T-cell (primary cell): ENCODE measurements around the gene DLG2. TPM values are rescaled to one million over a fixed set of nuclear protein-coding genes. Genes with fewer than 3 reads are reported as not detected.

ENCODE experiments used
- ATAC-seq, 4 experiments: fragments of 200-7000 bp in 3 of 4; fragments of 150-1000 bp in 1 of 4; cut with Tn5 transposase; replicated peaks in 1 of 4; 1 replicate in 3 of 4; 2 replicates in 1 of 4; pipeline ENCODE4 v1.10.0; 2021; ENCODE audit warnings: moderate library complexity in 3 of 4, mild to moderate bottlenecking in 2 of 4, moderate number of reproducible peaks in 1 of 4
- CTCF ChIA-PET, 2 donors: fragments of 300-600 bp; sonication (Branson Sonifier 250); formaldehyde crosslinking; loops; one replicate each; lab custom pipeline; 2022; ENCODE audit warnings: antibody characterized with exemption in 2 of 2; lab: Charles Lee
- POLR2A ChIA-PET, 2 donors: fragments of 300-600 bp; sonication (Branson Sonifier 250); formaldehyde crosslinking; loops; one replicate each; lab custom pipeline; 2022; ENCODE audit warnings: antibody characterized with exemption in 2 of 2; lab: Charles Lee
- DNase-seq, 35 experiments: peaks; one replicate each; pipeline versions ENCODE4 v3.0.0 to v3.0.0-alpha.2; 2013 to 2023
- H3K27ac ChIP-seq: one replicate; pipeline ENCODE4 v1.5.1; 2013; ENCODE audit warnings: low read length
- H3K27me3 ChIP-seq, 2 experiments: replicated peaks in 1 of 2; 1 replicate in 1 of 2; 2 replicates in 1 of 2; pipeline versions ENCODE4 v1.6.1 to v1.7.0; 2013; ENCODE audit warnings: low read length in 1 of 2, mixed read lengths in 1 of 2; ENCODE audit not compliant: control insufficient read depth in 2 of 2, insufficient read depth in 2 of 2; ENCODE audit errors: extremely low read depth in 1 of 2
- H3K36me3 ChIP-seq, 2 donors: 1 replicate in 1 of 2; 2 replicates in 1 of 2; pipeline versions ENCODE4 v1.6.1 to v1.7.0; 2013; ENCODE audit warnings: low read length in 1 of 2; ENCODE audit not compliant: control insufficient read depth in 2 of 2, insufficient read depth in 1 of 2; ENCODE audit errors: extremely low read depth in 1 of 2
- H3K4me1 ChIP-seq, 2 experiments: 1 replicate in 1 of 2; 2 replicates in 1 of 2; pipeline versions ENCODE4 v1.6.1 to v1.7.0; 2013; ENCODE audit warnings: low read length in 2 of 2, mixed read lengths in 1 of 2; ENCODE audit not compliant: insufficient read depth in 2 of 2, control insufficient read depth in 1 of 2; ENCODE audit errors: extremely low read depth in 1 of 2
- H3K4me3 ChIP-seq, 2 donors: 1 replicate in 1 of 2; 2 replicates in 1 of 2; pipeline versions ENCODE4 v1.5.1 to v1.7.0; 2013; ENCODE audit warnings: mild to moderate bottlenecking in 2 of 2, low read length in 1 of 2, moderate library complexity in 1 of 2; ENCODE audit not compliant: control insufficient read depth in 1 of 2; ENCODE audit errors: extremely low read depth in 1 of 2
- H3K9me3 ChIP-seq: 2 replicates; pipeline ENCODE4 v1.7.0; 2013
- H3K27ac Mint-ChIP-seq, 2 donors: one replicate each; pipeline ENCODE4 v1.8.0; 2020 to 2021; ENCODE audit warnings: mild to moderate bottlenecking in 2 of 2, mixed read lengths in 2 of 2
- H3K27me3 Mint-ChIP-seq, 2 donors: one replicate each; pipeline ENCODE4 v1.8.0; 2021 to 2022; ENCODE audit warnings: mixed read lengths in 2 of 2
- H3K36me3 Mint-ChIP-seq: one replicate; pipeline ENCODE4 v1.8.0; 2021; ENCODE audit warnings: mixed read lengths
- H3K4me1 Mint-ChIP-seq, 3 donors: one replicate each; pipeline ENCODE4 v1.8.0; 2020 to 2022; ENCODE audit warnings: mixed read lengths in 3 of 3, mild to moderate bottlenecking in 1 of 3
- H3K4me3 Mint-ChIP-seq, 3 donors: one replicate each; pipeline ENCODE4 v1.8.0; 2020 to 2022; ENCODE audit warnings: mild to moderate bottlenecking in 3 of 3, mixed read lengths in 3 of 3, moderate library complexity in 3 of 3
- H3K9me3 Mint-ChIP-seq, 3 donors: one replicate each; pipeline ENCODE4 v1.8.0; 2020 to 2022; ENCODE audit warnings: mixed read lengths in 3 of 3
- WGBS: methylation state at CpG from one replicate; pipeline ENCODE4 v1.1.5; 2013; ENCODE audit warnings: missing lambda C conversion rate; ENCODE audit not compliant: insufficient coverage; 5-methylcytosine and 5-hydroxymethylcytosine counted together
- total RNA-seq, 35 experiments: library from RNA in 6 of 35; stranded (reverse) in 6 of 35; fragments of 120-200 nt in 1 of 35; gene quantifications; one replicate each; pipeline versions ENCODE4 v1.2.1 to v1.2.4 and lab custom pipeline; 2013 to 2026

The DLG2 gene
- total RNA-seq, 5 donors from 2014 or later (not counting 1 experiment from before 2014, with no cell fraction given) = 2.3 to 4.1 (median 2.9) TPM

DNA sequence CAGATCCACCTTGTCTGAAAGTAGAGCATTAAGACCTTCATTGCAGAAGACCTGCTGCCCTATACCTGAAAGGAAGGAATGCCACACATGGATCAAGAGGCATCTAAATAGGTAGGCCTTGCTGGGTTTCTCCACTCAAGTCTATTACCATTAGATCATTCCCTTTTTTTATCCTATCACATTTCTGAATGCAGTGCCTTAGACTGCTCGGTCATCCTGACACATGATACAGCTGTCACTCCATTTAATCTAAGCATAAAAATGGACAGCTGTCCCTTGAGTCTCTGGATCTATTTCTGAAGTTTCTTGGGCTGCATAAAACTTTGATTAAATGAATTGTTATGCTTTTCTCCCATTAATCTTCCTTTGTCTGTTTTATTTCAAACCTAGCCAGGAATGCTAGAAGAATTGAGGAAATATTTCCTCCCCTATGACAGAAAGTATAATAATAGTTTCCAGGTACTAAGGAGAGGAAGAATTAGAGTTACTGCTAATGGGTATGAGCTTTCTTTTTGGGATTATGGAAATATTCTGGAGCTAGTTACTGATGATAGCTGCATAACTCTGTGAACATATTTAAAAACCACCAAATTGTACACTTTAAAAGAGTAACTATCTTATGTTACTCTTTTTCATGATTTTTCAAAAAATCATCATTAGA is 88.0 kb downstream of the DLG2 start:
- no peak for ATAC-seq
- ChIA-PET POLR2A (interaction anchor here in 1 of 2 donors (0.6 kb wide), 1 partner anchor 1251 kb away, joined by 3 read pairs; no protein-coding TSS in a partner anchor), CTCF (no interaction called here)
- H3K27me3 Mint-ChIP-seq = no peaks in the 10 kb centered on the region
- peaks cover 5% of the 10 kb centered on the region for H3K36me3 Mint-ChIP-seq
- Histone ChIP-seq H3K9me3 (no peaks in the 10 kb centered on the region), H3K27ac (no peak overlapping the region), H3K27me3 (no peaks in the 10 kb centered on the region), H3K4me1 (no peaks in the 10 kb centered on the region), H3K36me3 (no peaks in the 10 kb centered on the region), H3K4me3 (no peak overlapping the region)
- WGBS = no CpG with 5 or more reads among the region's 1 CpG
- H3K27ac Mint-ChIP-seq = no peak overlapping the region
- H3K4me1 Mint-ChIP-seq = no peaks in the 10 kb centered on the region
- H3K9me3 Mint-ChIP-seq = peaks cover 7 to 8% (median 8%) of the 10 kb centered on the region in 3 donors
- H3K4me3 Mint-ChIP-seq = no peak overlapping the region
- no peak for DNase-seq

DNA sequence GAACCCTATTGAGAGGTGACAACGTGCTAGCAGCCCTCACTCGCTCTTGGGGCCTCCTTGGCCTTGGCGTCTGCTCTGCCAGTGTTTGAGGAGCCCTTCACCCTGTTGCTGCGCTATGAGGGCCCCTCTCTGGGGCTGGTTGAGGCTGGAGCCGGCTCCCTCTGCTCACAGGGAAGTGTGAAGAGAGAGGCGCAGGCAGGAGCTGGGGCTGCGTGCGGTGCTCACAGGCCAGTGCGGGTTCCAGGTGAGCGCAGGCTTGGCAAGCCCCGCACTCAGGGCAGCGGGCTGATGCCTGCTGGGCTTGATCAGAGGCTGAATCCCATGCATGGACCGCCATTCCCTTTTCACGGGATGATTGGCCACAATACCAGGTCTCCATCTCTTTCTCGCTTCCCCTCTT is 90.7 kb downstream of the DLG2 start:
- Mint-ChIP-seq H3K4me3 (no peak overlapping the region), H3K36me3 (peaks cover 5% of the 10 kb centered on the region), H3K27me3 (no peaks in the 10 kb centered on the region), H3K27ac (no peak overlapping the region), H3K4me1 (no peaks in the 10 kb centered on the region), H3K9me3 (peaks cover 7 to 8% (median 8%) of the 10 kb centered on the region in 3 donors)
- H3K27me3 ChIP-seq = no peaks in the 10 kb centered on the region
- no peak overlapping the region for H3K27ac ChIP-seq
- POLR2A ChIA-PET = no interaction called here
- no peak for DNase-seq
- H3K4me1 ChIP-seq = no peaks in the 10 kb centered on the region
- no peaks in the 10 kb centered on the region for H3K9me3 ChIP-seq
- H3K36me3 ChIP-seq = no peaks in the 10 kb centered on the region
- ATAC-seq = no peak
- CTCF ChIA-PET = no interaction called here
- no peak overlapping the region for H3K4me3 ChIP-seq
- WGBS = 75% methylated on average over 14 of the region's 15 CpGs

DNA sequence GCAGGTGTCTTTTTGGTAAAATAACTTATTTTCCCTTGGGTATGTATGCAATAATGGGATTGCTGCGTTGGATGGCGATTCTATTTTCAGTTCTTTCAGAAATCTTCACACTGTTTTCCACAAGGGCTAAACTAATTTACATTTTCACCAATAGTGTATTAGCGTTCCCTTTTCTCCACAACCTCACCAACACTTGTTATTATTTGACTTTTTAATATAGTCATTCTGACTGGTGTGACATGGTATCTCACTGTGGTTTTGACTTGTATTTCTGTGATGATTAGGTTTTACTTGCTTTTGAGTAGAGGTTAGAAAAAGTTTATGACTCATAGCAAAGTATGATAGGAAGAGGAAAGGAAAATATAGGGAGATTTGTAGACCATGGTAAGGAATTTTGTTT is 92.3 kb downstream of the DLG2 start:
- H3K27me3 ChIP-seq = no peaks in the 10 kb centered on the region
- no peaks in the 10 kb centered on the region for H3K4me1 ChIP-seq
- no peak for DNase-seq
- no peak for ATAC-seq
- no peaks in the 10 kb centered on the region for H3K9me3 ChIP-seq
- Mint-ChIP-seq H3K4me3 (no peak overlapping the region), H3K9me3 (peaks cover 7 to 8% (median 8%) of the 10 kb centered on the region in 3 donors), H3K36me3 (peaks cover 5% of the 10 kb centered on the region), H3K27me3 (no peaks in the 10 kb centered on the region), H3K27ac (no peak overlapping the region), H3K4me1 (no peaks in the 10 kb centered on the region)
- POLR2A ChIA-PET = no interaction called here
- no peak overlapping the region for H3K27ac ChIP-seq
- no peak overlapping the region for H3K4me3 ChIP-seq
- CTCF ChIA-PET = no interaction called here
- WGBS = no CpG with 5 or more reads among the region's 3 CpGs
- no peaks in the 10 kb centered on the region for H3K36me3 ChIP-seq

DNA sequence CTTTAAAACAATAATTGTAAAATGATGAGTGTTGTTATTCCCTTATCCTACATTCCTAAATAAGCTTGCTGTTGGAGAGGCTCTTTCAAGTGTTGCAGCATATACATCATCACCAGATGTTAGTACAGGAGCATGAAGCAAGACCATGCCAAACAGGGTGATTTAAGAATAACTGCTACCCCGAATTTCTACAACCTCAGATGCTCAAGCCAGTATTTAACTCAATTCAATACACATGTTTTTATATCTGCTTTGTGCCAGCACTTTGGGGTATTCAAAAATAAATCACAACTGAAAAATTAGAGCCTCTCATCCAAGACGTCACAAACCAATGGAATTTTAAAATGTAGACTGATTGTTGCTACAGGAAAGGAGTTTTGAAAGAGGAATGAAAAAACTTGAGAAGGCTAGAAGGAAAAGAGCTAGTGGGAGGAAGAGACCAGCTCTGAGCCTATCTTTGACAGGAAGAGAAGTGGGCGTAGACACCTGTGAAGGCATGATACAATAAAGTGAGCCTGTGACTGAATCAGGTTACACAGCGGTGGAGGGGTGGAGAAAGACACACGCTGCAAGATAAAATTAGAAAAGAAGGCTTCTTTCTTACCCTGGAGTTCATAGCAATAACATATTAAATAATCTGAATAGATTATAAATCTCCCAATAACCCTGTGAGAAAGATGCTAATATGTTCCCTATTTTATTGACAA is 95.8 kb downstream of the DLG2 start:
- H3K4me3 ChIP-seq = no peak overlapping the region
- DNase-seq = no peak
- H3K4me1 Mint-ChIP-seq = no peaks in the 10 kb centered on the region
- WGBS = 60% methylated on average over 3 of the region's 5 CpGs
- H3K27me3 Mint-ChIP-seq = no peaks in the 10 kb centered on the region
- peaks cover 5% of the 10 kb centered on the region for H3K36me3 Mint-ChIP-seq
- no peak overlapping the region for H3K4me3 Mint-ChIP-seq
- no peaks in the 10 kb centered on the region for H3K4me1 ChIP-seq
- no peak overlapping the region for H3K27ac Mint-ChIP-seq
- no peaks in the 10 kb centered on the region for H3K27me3 ChIP-seq
- ChIA-PET CTCF (no interaction called here), POLR2A (no interaction called here)
- no peak overlapping the region for H3K27ac ChIP-seq
- no peak for ATAC-seq
- H3K9me3 ChIP-seq = no peaks in the 10 kb centered on the region
- H3K9me3 Mint-ChIP-seq = peaks cover 8 to 18% (median 13%) of the 10 kb centered on the region in 3 donors
- H3K36me3 ChIP-seq = no peaks in the 10 kb centered on the region

DNA sequence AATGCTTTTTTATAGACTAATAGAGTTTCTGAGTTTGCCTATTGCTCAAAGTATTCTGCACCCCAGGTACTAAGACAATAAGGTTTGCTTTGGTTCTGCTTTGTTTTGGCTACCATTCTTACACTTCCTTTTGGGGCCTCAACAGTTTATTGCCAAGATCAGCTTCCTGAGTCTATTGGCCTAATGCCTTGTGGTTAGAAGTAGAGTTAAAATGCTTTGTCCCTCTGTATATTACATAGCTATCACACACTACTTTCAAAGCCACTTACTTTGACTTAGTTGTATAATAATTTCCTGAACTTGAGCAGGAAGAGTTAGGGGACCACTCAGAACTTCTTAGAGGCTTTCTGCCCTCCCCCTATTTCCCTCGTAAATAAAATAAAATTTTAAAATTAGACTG is 96.5 kb downstream of the DLG2 start:
- Histone ChIP-seq H3K27ac (no peak overlapping the region), H3K36me3 (no peaks in the 10 kb centered on the region), H3K4me3 (no peak overlapping the region), H3K4me1 (no peaks in the 10 kb centered on the region), H3K27me3 (no peaks in the 10 kb centered on the region), H3K9me3 (no peaks in the 10 kb centered on the region)
- Mint-ChIP-seq H3K27me3 (no peaks in the 10 kb centered on the region), H3K36me3 (peaks cover 5% of the 10 kb centered on the region), H3K27ac (no peak overlapping the region), H3K4me1 (no peaks in the 10 kb centered on the region), H3K9me3 (peaks cover 8 to 18% (median 13%) of the 10 kb centered on the region in 3 donors), H3K4me3 (no peak overlapping the region)
- no peak for ATAC-seq
- no peak for DNase-seq
- no CpG with 5 or more reads among the region's 1 CpG for WGBS
- POLR2A ChIA-PET = no interaction called here
- CTCF ChIA-PET = no interaction called here

DNA sequence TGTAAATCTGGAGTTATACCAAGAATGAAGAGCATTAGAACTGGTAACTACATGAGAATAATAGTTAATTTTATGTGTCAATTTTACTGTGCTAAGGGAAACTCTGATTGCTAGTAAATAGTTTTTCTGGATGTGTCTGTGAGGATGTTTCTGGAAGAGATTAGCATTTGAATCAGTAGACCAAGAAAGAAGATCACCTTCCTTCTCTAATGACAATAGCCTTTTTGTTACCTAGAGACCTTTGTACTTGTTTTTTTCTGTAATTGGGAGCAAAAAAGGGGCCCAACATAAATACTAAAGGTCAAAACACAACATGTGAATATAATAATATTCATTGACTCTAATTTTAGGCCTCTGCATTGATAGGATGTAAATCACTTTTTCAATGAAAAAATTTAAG is 100.6 kb downstream of the DLG2 start:
- Mint-ChIP-seq H3K9me3 (peaks cover 17 to 25% (median 21%) of the 10 kb centered on the region in 3 donors), H3K27ac (no peak overlapping the region), H3K4me1 (no peaks in the 10 kb centered on the region), H3K27me3 (no peaks in the 10 kb centered on the region), H3K4me3 (no peak overlapping the region), H3K36me3 (peaks cover 10% of the 10 kb centered on the region)
- H3K27ac ChIP-seq = no peak overlapping the region
- POLR2A ChIA-PET = no interaction called here
- H3K9me3 ChIP-seq = no peaks in the 10 kb centered on the region
- CTCF ChIA-PET = no interaction called here
- H3K4me3 ChIP-seq = no peak overlapping the region
- H3K27me3 ChIP-seq = no peaks in the 10 kb centered on the region
- DNase-seq (no peak), ATAC-seq (no peak)
- no peaks in the 10 kb centered on the region for H3K4me1 ChIP-seq
- H3K36me3 ChIP-seq = no peaks in the 10 kb centered on the region
